ENCODE measurements around the gene CSNK1G1.

CSNK1G1 gene

GRCh38 chr15:64264502-64264901 lies 91.5 kb downstream of the CSNK1G1 start:
- Histone ChIP-seq H3K36me3 (replicated peaks) (no peaks in the 10 kb centered on the region), H3K27ac (no peak overlapping the region), H3K4me3 (ENCODE audit: low read depth, low read length) (no peak overlapping the region), H3K27me3 (replicated peaks) (no peaks in the 10 kb centered on the region)
- TF ChIP-seq, protein P1, sequence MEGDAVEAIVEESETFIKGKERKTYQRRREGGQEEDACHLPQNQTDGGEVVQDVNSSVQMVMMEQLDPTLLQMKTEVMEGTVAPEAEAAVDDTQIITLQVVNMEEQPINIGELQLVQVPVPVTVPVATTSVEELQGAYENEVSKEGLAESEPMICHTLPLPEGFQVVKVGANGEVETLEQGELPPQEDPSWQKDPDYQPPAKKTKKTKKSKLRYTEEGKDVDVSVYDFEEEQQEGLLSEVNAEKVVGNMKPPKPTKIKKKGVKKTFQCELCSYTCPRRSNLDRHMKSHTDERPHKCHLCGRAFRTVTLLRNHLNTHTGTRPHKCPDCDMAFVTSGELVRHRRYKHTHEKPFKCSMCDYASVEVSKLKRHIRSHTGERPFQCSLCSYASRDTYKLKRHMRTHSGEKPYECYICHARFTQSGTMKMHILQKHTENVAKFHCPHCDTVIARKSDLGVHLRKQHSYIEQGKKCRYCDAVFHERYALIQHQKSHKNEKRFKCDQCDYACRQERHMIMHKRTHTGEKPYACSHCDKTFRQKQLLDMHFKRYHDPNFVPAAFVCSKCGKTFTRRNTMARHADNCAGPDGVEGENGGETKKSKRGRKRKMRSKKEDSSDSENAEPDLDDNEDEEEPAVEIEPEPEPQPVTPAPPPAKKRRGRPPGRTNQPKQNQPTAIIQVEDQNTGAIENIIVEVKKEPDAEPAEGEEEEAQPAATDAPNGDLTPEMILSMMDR (IDR thresholded peaks at IDR 0.05; ENCODE audit: low read depth, low read length, missing control alignments): no peak
- no peak for DNase-seq
- in situ Hi-C loops (cut with HindIII; ENCODE audit: low pct_ligation_motif_present, low sequenced_read_pairs): no loop called here

GRCh38 chr15:64263567-64263966 lies 92.4 kb downstream of the CSNK1G1 start:
- Histone ChIP-seq H3K4me3 (ENCODE audit: low read depth, low read length) (no peak overlapping the region), H3K27me3 (replicated peaks) (no peaks in the 10 kb centered on the region), H3K36me3 (replicated peaks) (no peaks in the 10 kb centered on the region), H3K27ac (no peak overlapping the region)
- in situ Hi-C loops (cut with HindIII; ENCODE audit: low pct_ligation_motif_present, low sequenced_read_pairs): no loop called here
- no peak for DNase-seq
- TF ChIP-seq, protein P1 (IDR thresholded peaks at IDR 0.05; ENCODE audit: low read depth, low read length, missing control alignments): no peak

DNA sequence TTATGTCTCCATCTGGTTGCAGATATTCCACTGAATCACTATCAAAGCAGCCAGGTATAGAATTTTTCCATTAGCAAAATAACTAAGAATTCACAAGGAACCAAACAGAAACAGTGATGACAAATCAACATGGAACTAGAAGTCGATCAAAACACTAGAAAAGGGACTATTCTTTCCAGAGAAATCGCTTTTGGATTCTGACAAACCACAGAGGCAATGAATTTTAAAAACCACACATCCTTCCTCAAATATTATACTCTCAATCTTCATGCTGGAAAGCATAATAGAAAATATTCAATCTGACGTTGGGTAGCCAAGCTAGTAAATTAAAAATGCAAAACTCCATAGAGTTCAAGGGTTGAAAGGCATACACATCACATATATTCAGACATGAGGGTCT lies 99.9 kb downstream of the CSNK1G1 start:
- no peak overlapping the region for H3K27ac ChIP-seq
- TF ChIP-seq, protein P1 (IDR thresholded peaks at IDR 0.05; ENCODE audit: low read depth, low read length, missing control alignments): no peak
- H3K27me3 ChIP-seq (replicated peaks): no peaks in the 10 kb centered on the region
- no peak for DNase-seq
- in situ Hi-C loops (cut with HindIII; ENCODE audit: low pct_ligation_motif_present, low sequenced_read_pairs): no loop called here
- no peaks in the 10 kb centered on the region for H3K36me3 ChIP-seq (replicated peaks)
- H3K4me3 ChIP-seq (ENCODE audit: low read depth, low read length): no peak overlapping the region

GRCh38 chr15:64251658-64252057 lies 104.3 kb downstream of the CSNK1G1 start:
- Histone ChIP-seq H3K27me3 (replicated peaks) (no peaks in the 10 kb centered on the region), H3K36me3 (replicated peaks) (no peaks in the 10 kb centered on the region), H3K27ac (no peak overlapping the region), H3K4me3 (ENCODE audit: low read depth, low read length) (no peak overlapping the region)
- TF ChIP-seq, protein P1 (IDR thresholded peaks at IDR 0.05; ENCODE audit: low read depth, low read length, missing control alignments): no peak
- in situ Hi-C loops (cut with HindIII; ENCODE audit: low pct_ligation_motif_present, low sequenced_read_pairs): no loop called here
- no peak for DNase-seq

- no peak overlapping the region for H3K4me3 ChIP-seq (ENCODE audit: low read depth, low read length)
- H3K27me3 ChIP-seq (replicated peaks): no peaks in the 10 kb centered on the region
- DNase-seq: no peak
- in situ Hi-C loops (cut with HindIII; ENCODE audit: low pct_ligation_motif_present, low sequenced_read_pairs): no loop called here
- no peaks in the 10 kb centered on the region for H3K36me3 ChIP-seq (replicated peaks)
- H3K27ac ChIP-seq: no peak overlapping the region
- TF ChIP-seq, protein P1 (IDR thresholded peaks at IDR 0.05; ENCODE audit: low read depth, low read length, missing control alignments): no peak
These were observed 104.9 kb downstream of the CSNK1G1 start for GRCh38 chr15:64251121-64251520.

- Histone ChIP-seq H3K27ac (no peak overlapping the region), H3K4me3 (ENCODE audit: low read depth, low read length) (no peak overlapping the region), H3K36me3 (replicated peaks) (no peaks in the 10 kb centered on the region), H3K27me3 (replicated peaks) (no peaks in the 10 kb centered on the region)
- DNase-seq: no peak
- TF ChIP-seq, protein P1 (IDR thresholded peaks at IDR 0.05; ENCODE audit: low read depth, low read length, missing control alignments): no peak
- in situ Hi-C loops (cut with HindIII; ENCODE audit: low pct_ligation_motif_present, low sequenced_read_pairs): no loop called here
These were observed 105.9 kb downstream of the CSNK1G1 start for GRCh38 chr15:64249883-64250575.
